Measurements from ENCODE around the gene ABHD12.

- no peak for TF ChIP-seq POLR2A (IDR thresholded peaks at IDR 0.05)
- TF ChIP-seq CTCF (IDR thresholded peaks at IDR 0.05 in 4 of 5, conservative IDR thresholded peaks at IDR 0.05 in 1 of 5), result no peak
Observed at GRCh38 chr20:25351024-25351360, 39.6 kb downstream of the ABHD12 start.
